SK-N-MC (cell line): ENCODE results near the gene HEATR1.
"Not testable (repeated sequence)": the region's sequence is repeated elsewhere in the genome, so short reads cannot be mapped to it uniquely, and the experiment has no call there.

Source experiments
- EZH2 ChIP-seq: fragments of 200-600 bp; sonication (generic); IDR thresholded peaks from one replicate; pipeline ENCODE4 v1.6.1; 2017; ENCODE audit warnings: antibody characterized with exemption
- POLR2AphosphoS5 ChIP-seq: IDR thresholded peaks from 2 replicates; pipeline ENCODE4 v1.6.1; 2012; ENCODE audit warnings: mild to moderate bottlenecking, low read depth, low read length, borderline replicate concordance

DNA sequence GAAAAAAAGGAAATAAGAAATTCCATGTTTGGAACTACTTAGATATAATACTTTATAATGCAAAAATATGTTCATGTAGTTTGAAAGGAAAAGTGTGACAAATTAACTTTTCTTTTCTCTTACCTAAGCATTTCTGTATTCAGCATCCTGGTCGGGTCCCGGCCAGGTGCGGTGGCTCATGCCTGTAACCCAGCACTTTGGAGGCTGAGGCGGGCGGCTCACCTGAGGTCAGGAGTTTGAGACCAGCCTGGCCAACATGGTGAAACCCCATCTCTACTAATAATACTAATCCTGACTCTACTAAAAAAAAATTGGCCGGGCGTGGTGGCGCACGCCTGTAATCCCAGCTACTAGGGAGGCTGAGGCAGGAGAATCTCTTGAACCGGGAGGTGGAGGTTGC is 3.3 kb upstream of the HEATR1 start:
- not testable (repeated sequence) for TF ChIP-seq POLR2AphosphoS5, EZH2
